ENCODE results near the gene PRMT1.

PRMT1 gene

GRCh38 chr19:49730166-49730565 is 53.1 kb downstream of the PRMT1 start:
- no peak for DNase-seq

Measured in CD4-positive, alpha-beta T cell treated with Interferon gamma for 1 hour (primary cell).